ENCODE results near the gene SASH1. TPM values are rescaled to one million over a fixed set of nuclear protein-coding genes. Genes with fewer than 3 reads are reported as not detected.

Gene SASH1
- total RNA-seq, 1 experiment from 2014 or later, result 11.7 TPM

DNA sequence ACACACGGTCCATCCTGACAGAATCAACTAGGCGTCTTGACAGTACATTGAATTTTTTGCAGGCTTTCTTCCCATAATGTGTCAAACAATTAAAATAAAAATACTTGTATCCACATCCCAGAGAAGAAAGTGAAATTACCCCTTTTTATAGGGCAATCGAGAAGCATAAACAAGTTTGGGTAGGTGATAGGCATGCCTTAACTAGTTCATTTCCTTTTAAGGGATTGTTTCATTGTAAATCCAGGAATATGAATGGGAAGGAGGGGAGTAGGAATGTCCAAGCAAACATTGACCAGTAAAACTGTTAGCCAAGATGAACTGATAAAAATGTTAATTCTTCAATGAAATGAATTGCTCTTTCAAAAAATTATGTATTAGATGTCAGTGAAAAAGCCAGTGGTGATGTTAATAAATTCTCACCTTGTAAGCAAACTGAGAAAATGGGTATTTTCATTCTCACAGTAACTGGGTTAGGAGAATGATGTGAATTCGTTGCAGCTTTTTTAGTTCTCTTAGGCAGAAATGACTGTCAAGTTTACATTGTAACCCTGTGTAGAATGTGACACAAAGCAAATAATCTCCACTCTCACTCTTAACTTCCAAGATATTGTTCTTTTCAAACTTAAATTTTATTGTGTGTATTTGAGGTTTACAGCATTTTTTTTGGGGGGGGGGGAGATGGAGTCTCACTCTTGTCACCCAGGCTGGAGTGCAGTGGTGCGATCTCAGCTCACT, 31.6 kb downstream of the SASH1 start:
- TF ChIP-seq SP1 (IDR thresholded peaks at IDR 0.05; ENCODE audit: low read depth) (no peak), CTCF (IDR thresholded peaks at IDR 0.05 in 2 of 3, conservative IDR thresholded peaks at IDR 0.05 in 1 of 3; ENCODE audit: borderline replicate concordance in 1 of 3, insufficient read depth in 1 of 3, low read depth in 2 of 3, low read length in 2 of 3) (no peak), RAD21 (IDR thresholded peaks at IDR 0.05; ENCODE audit: low read depth) (no peak)
- Histone ChIP-seq H3K9ac (ENCODE audit: low read length) (no peak overlapping the region), H3K9me3 (ENCODE audit: control insufficient read depth in 1 of 2, insufficient read depth in 1 of 2, low read depth in 1 of 2, low read length in 2 of 2) (no peaks in the 10 kb centered on the region), H3K4me2 (ENCODE audit: low read length) (no peak overlapping the region), H3K27ac (ENCODE audit: low read depth, low read length) (no peak overlapping the region), H3K9me2 (ENCODE audit: insufficient read depth) (no peaks in the 10 kb centered on the region), H3K79me2 (ENCODE audit: insufficient read depth, low read length) (no peaks in the 10 kb centered on the region), H3K4me3 (replicated peaks in 1 of 2; ENCODE audit: low read depth in 1 of 2, low read length in 2 of 2) (no peak overlapping the region), H2AFZ (ENCODE audit: low read depth, low read length, poor library complexity, severe bottlenecking) (no peak overlapping the region), H3K36me3 (ENCODE audit: control insufficient read depth in 1 of 2, insufficient read depth in 2 of 2, low read length in 2 of 2) (no peaks in the 10 kb centered on the region), H3K4me1 (ENCODE audit: control insufficient read depth in 1 of 2, insufficient read depth in 2 of 2, low read length in 2 of 2) (peaks cover 0 to 11% of the 10 kb centered on the region in 2 experiments; a peak in 2 of 4 replicates), H4K20me1 (ENCODE audit: insufficient read depth) (no peaks in the 10 kb centered on the region), H3K27me3 (ENCODE audit: insufficient read depth, low read length) (no peaks in the 10 kb centered on the region)
- intact Hi-C loops (cut with micrococcal nuclease), result no loop called here
- no TSS peak for BruUV-seq (replicated peaks)
- DNase-seq (ENCODE audit: low read depth, low spot score), result no peak
- POLR2A ChIA-PET, result no interaction called here
- RAD21 ChIA-PET (ENCODE audit: low non-redundant PET in 1 of 2, low total read pairs in 2 of 2, uncharacterized antibody in 2 of 2, unreplicated experiment in 2 of 2), result no interaction called here
- CTCF ChIA-PET, result no interaction called here
- no peak for ATAC-seq

- Histone ChIP-seq H3K36me3 (ENCODE audit: control insufficient read depth in 1 of 2, insufficient read depth in 2 of 2, low read length in 2 of 2) (no peaks in the 10 kb centered on the region), H3K79me2 (ENCODE audit: insufficient read depth, low read length) (no peaks in the 10 kb centered on the region), H3K27me3 (ENCODE audit: insufficient read depth, low read length) (no peaks in the 10 kb centered on the region), H3K4me1 (ENCODE audit: control insufficient read depth in 1 of 2, insufficient read depth in 2 of 2, low read length in 2 of 2) (peaks cover 0 to 11% of the 10 kb centered on the region in 2 experiments; a peak in 2 of 4 replicates), H3K9me2 (ENCODE audit: insufficient read depth) (no peaks in the 10 kb centered on the region), H3K27ac (ENCODE audit: low read depth, low read length) (no peak overlapping the region), H3K4me2 (ENCODE audit: low read length) (peak overlapping the region; percentile 20; the same call in 1 of the 2 replicates), H2AFZ (ENCODE audit: low read depth, low read length, poor library complexity, severe bottlenecking) (no peak overlapping the region), H4K20me1 (ENCODE audit: insufficient read depth) (no peaks in the 10 kb centered on the region), H3K9me3 (ENCODE audit: control insufficient read depth in 1 of 2, insufficient read depth in 1 of 2, low read depth in 1 of 2, low read length in 2 of 2) (no peaks in the 10 kb centered on the region), H3K9ac (ENCODE audit: low read length) (no peak overlapping the region), H3K4me3 (replicated peaks in 1 of 2; ENCODE audit: low read depth in 1 of 2, low read length in 2 of 2) (no peak overlapping the region)
- no peak for ATAC-seq
- no peak for TF ChIP-seq ZFX (IDR thresholded peaks at IDR 0.05)
- no peak for TF ChIP-seq POLR2AphosphoS5 (IDR thresholded peaks at IDR 0.05; ENCODE audit: low read depth, low read length)
- TF ChIP-seq CEBPB (IDR thresholded peaks at IDR 0.05; ENCODE audit: low read depth), result no peak
- no peak for TF ChIP-seq YY1 (IDR thresholded peaks at IDR 0.05; ENCODE audit: extremely low read depth, insufficient replicate concordance, low read depth, low read length)
- TF ChIP-seq, protein P1, sequence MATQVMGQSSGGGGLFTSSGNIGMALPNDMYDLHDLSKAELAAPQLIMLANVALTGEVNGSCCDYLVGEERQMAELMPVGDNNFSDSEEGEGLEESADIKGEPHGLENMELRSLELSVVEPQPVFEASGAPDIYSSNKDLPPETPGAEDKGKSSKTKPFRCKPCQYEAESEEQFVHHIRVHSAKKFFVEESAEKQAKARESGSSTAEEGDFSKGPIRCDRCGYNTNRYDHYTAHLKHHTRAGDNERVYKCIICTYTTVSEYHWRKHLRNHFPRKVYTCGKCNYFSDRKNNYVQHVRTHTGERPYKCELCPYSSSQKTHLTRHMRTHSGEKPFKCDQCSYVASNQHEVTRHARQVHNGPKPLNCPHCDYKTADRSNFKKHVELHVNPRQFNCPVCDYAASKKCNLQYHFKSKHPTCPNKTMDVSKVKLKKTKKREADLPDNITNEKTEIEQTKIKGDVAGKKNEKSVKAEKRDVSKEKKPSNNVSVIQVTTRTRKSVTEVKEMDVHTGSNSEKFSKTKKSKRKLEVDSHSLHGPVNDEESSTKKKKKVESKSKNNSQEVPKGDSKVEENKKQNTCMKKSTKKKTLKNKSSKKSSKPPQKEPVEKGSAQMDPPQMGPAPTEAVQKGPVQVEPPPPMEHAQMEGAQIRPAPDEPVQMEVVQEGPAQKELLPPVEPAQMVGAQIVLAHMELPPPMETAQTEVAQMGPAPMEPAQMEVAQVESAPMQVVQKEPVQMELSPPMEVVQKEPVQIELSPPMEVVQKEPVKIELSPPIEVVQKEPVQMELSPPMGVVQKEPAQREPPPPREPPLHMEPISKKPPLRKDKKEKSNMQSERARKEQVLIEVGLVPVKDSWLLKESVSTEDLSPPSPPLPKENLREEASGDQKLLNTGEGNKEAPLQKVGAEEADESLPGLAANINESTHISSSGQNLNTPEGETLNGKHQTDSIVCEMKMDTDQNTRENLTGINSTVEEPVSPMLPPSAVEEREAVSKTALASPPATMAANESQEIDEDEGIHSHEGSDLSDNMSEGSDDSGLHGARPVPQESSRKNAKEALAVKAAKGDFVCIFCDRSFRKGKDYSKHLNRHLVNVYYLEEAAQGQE (IDR thresholded peaks at IDR 0.05; ENCODE audit: low read depth), result no peak
- no TSS peak for BruUV-seq (replicated peaks)
- ChIA-PET RAD21 (ENCODE audit: low non-redundant PET in 1 of 2, low total read pairs in 2 of 2, uncharacterized antibody in 2 of 2, unreplicated experiment in 2 of 2) (no interaction called here), POLR2A (no interaction called here), CTCF (no interaction called here)
- DNase-seq (ENCODE audit: low read depth, low spot score), result no peak
- intact Hi-C loops (cut with micrococcal nuclease), result no loop called here
Measured at GRCh38 chr6:148375401-148375800, 32.8 kb downstream of the SASH1 start.
